ENCODE results near the gene NGDN. TPM values are rescaled to one million over a fixed set of nuclear protein-coding genes. Genes with fewer than 3 reads are reported as not detected.
A peak's percentile ranks its signal among the peaks of the same experiment; 100 is the strongest.
"Not testable (repeated sequence)": the region's sequence is repeated elsewhere in the genome, so short reads cannot be mapped to it uniquely, and the experiment has no call there.

The NGDN gene
- total RNA-seq, 2 donors from 2014 or later: 65.6 to 65.7 TPM

- no peak for DNase-seq (ENCODE audit: low spot score)
- no peaks in the 10 kb centered on the region for H3K36me3 Mint-ChIP-seq
- peaks cover 0 to 3% of the 10 kb centered on the region in 2 donors for H3K4me1 Mint-ChIP-seq (ENCODE audit: low read depth in 2 of 2)
- peaks cover 26 to 28% of the 10 kb centered on the region in 2 donors for H3K27me3 Mint-ChIP-seq
- H3K4me3 Mint-ChIP-seq: no peak overlapping the region
- no peaks in the 10 kb centered on the region for H3K9me3 Mint-ChIP-seq
- ATAC-seq: no peak
- H3K27ac Mint-ChIP-seq: no peak overlapping the region
Measured at GRCh38 chr14:23445773-23446172, 23.7 kb upstream of the NGDN start.

DNA sequence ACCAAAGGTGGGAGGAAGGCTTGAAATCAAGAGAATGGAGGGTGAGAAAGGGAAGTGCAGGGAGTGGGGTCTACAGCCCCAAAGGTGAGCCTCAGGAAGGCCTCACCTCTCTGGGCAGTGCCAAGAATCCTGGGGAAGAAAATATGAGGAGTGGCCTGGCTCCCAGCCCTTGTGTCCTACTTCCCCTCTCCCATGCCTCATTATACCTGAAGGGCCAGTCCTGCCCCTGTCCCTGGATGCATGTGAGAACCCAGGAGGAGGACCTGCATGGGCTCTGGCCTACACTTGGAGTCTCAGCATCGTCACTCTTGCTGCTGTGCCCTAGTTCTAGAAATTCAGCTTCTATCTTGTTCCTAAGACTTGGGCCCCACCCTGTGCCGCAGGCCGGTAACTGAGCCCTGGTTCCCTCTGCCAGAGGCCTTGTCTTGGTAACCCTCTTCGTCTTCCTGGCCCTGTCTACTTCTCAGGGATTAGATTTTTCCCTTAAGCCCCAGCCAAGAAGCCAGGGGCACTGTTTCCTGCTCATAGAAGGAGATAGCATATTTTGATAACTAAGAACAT, 23.1 kb upstream of the NGDN start:
- Mint-ChIP-seq H3K36me3 (no peaks in the 10 kb centered on the region), H3K9me3 (no peaks in the 10 kb centered on the region), H3K4me3 (no peak overlapping the region), H3K27me3 (peaks cover 26 to 33% of the 10 kb centered on the region in 2 donors), H3K27ac (no peak overlapping the region), H3K4me1 (ENCODE audit: low read depth in 2 of 2) (no peaks in the 10 kb centered on the region)
- no peak for DNase-seq (ENCODE audit: low spot score)
- no peak for ATAC-seq

GRCh38 chr14:23447361-23448350, 21.8 kb upstream of the NGDN start:
- Mint-ChIP-seq H3K9me3 (no peaks in the 10 kb centered on the region), H3K36me3 (no peaks in the 10 kb centered on the region), H3K4me3 (no peak overlapping the region), H3K4me1 (ENCODE audit: low read depth in 2 of 2) (no peaks in the 10 kb centered on the region), H3K27me3 (peaks cover 23 to 27% of the 10 kb centered on the region in 2 donors), H3K27ac (peak overlapping the region; percentile 23 to 54)
- DNase-seq (ENCODE audit: low spot score) (no peak), ATAC-seq (no peak)

DNA sequence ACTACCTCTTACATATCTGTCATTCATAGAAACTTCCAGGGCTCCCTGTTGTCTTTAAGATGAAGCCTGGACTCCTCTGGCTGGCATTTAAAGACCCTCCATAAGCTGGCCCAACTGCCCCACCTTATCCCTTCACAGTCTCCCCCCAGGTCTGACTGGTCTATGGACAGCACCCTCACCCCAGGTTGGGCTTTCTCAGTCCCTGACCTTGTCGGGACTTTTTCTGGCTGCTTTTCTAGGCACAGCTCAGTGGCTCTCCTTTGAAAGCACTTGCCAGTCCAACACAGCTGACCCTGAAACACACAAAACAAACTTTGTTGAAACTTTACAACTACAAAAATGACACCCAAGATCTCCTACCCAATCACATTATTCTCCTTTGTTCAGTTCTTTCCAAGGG, 20.2 kb upstream of the NGDN start:
- DNase-seq (ENCODE audit: low spot score) (no peak), ATAC-seq (no peak)
- Mint-ChIP-seq H3K4me1 (ENCODE audit: low read depth in 2 of 2) (no peaks in the 10 kb centered on the region), H3K9me3 (no peaks in the 10 kb centered on the region), H3K4me3 (no peak overlapping the region), H3K27me3 (peaks cover 23 to 27% of the 10 kb centered on the region in 2 donors), H3K27ac (no peak overlapping the region), H3K36me3 (no peaks in the 10 kb centered on the region)

GRCh38 chr14:23450379-23450778, 19.1 kb upstream of the NGDN start:
- Mint-ChIP-seq H3K4me1 (ENCODE audit: low read depth in 2 of 2) (no peaks in the 10 kb centered on the region), H3K27ac (no peak overlapping the region), H3K27me3 (peaks cover 27 to 38% of the 10 kb centered on the region in 2 donors), H3K9me3 (no peaks in the 10 kb centered on the region), H3K36me3 (no peaks in the 10 kb centered on the region), H3K4me3 (no peak overlapping the region)
- DNase-seq (ENCODE audit: low spot score) (no peak), ATAC-seq (no peak)

GRCh38 chr14:23452237-23452636, 17.3 kb upstream of the NGDN start:
- DNase-seq (ENCODE audit: low spot score) (no peak), ATAC-seq (no peak)
- Mint-ChIP-seq H3K4me3 (no peak overlapping the region), H3K27ac (no peak overlapping the region), H3K4me1 (ENCODE audit: low read depth in 2 of 2) (no peaks in the 10 kb centered on the region), H3K27me3 (peaks cover 32 to 47% of the 10 kb centered on the region in 2 donors), H3K9me3 (no peaks in the 10 kb centered on the region), H3K36me3 (no peaks in the 10 kb centered on the region)

DNA sequence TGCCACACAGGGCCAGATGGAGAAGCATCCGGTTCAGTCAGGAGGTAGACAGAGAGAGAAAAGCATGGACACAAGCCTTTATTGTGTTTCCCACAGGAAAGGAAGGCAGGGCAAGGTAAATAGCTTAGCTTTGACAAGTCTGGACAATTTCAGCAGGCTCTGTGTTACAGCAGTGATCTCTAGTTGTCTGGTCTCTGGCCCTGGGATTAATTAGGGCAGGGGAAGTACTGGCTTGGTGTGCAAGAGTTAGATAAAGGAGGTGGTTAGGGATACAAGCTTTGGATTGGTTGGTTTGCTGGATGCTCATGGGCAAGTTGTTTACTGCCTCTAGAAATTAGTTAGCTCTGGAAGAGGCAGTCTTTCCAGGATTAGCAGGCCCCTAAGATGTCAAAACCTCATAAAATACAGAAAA, 15.1 kb upstream of the NGDN start:
- Mint-ChIP-seq H3K27ac (no peak overlapping the region), H3K36me3 (no peaks in the 10 kb centered on the region), H3K4me3 (no peak overlapping the region), H3K4me1 (ENCODE audit: low read depth in 2 of 2) (no peaks in the 10 kb centered on the region), H3K27me3 (peaks cover 39 to 51% of the 10 kb centered on the region in 2 donors), H3K9me3 (no peaks in the 10 kb centered on the region)
- DNase-seq (ENCODE audit: low spot score) (no peak), ATAC-seq (no peak)

DNA sequence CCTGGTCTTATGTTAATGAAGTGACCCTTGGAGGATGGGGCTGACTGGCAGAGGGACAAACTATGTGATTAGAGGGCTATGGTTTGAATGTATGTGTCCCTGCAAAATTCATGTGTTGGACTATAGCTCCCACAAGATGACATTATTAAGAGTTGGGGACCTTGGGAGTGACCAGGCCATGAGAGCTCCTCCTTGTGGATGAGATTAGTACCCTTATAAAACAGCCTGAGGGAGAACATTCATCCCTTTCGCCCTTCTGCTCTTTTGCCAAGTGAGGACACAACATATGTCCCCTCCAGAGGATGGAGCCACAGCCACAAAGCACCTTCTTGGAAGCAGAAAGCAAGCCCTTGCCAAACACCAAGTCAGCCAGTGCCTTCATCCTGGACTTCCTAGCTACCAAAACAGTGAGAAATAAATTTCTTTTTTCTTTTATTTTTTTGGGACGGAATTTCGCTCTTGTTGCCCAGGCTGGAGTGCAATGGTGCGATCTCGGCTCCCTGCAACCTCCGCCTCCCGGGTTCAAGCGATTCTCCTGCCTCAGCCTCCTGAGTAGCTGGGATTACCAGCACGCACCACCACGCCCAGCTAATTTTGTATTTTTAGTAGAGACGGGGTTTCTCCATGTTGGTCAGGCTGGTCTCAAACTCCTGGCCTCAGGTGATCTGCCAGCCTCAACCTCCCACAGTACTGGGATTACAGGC, 12.5 kb upstream of the NGDN start:
- peaks cover 39 to 54% of the 10 kb centered on the region in 2 donors for H3K27me3 Mint-ChIP-seq
- H3K4me3 Mint-ChIP-seq; H3K9me3 Mint-ChIP-seq; DNase-seq (ENCODE audit: low spot score); H3K27ac Mint-ChIP-seq; ATAC-seq; H3K4me1 Mint-ChIP-seq (ENCODE audit: low read depth in 2 of 2); H3K36me3 Mint-ChIP-seq: not testable (repeated sequence)

GRCh38 chr14:23457587-23458445, 11.7 kb upstream of the NGDN start:
- no peak overlapping the region for H3K4me3 Mint-ChIP-seq

DNA sequence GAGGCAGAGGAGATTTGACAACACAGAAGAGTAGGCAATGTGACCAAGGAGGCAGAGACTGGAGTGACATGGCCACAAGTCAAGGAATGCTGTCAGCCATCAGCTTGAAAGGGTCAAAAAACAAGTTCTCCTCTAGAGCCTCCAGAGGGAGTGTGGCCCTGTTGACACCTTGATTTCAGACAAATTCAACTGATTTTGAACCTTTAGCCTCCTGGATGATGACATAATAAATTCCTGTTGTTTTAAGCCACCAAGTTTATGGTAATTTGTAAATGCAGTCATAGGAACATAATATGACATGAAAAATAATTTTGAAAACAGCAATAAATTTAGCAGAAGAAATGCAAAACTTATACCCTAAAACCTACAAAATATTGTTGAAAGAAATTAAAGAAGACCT, 8.5 kb upstream of the NGDN start:
- H3K27ac Mint-ChIP-seq: no peak overlapping the region
- H3K4me1 Mint-ChIP-seq (ENCODE audit: low read depth in 2 of 2): no peaks in the 10 kb centered on the region
- H3K27me3 Mint-ChIP-seq: peaks cover 19 to 27% of the 10 kb centered on the region in 2 donors
- no peak overlapping the region for H3K4me3 Mint-ChIP-seq
- no peaks in the 10 kb centered on the region for H3K9me3 Mint-ChIP-seq
- H3K36me3 Mint-ChIP-seq: no peaks in the 10 kb centered on the region
- ATAC-seq (no peak), DNase-seq (ENCODE audit: low spot score) (no peak)

More at GRCh38 chr14:23457587-23458445, 11.7 kb upstream of the NGDN start:
- ATAC-seq: no peak
- no peaks in the 10 kb centered on the region for H3K9me3 Mint-ChIP-seq
- H3K36me3 Mint-ChIP-seq: no peaks in the 10 kb centered on the region
- no peak for DNase-seq (ENCODE audit: low spot score)
- no peaks in the 10 kb centered on the region for H3K4me1 Mint-ChIP-seq (ENCODE audit: low read depth in 2 of 2)
- peaks cover 37 to 54% of the 10 kb centered on the region in 2 donors for H3K27me3 Mint-ChIP-seq
- H3K27ac Mint-ChIP-seq: no peak overlapping the region

DNA sequence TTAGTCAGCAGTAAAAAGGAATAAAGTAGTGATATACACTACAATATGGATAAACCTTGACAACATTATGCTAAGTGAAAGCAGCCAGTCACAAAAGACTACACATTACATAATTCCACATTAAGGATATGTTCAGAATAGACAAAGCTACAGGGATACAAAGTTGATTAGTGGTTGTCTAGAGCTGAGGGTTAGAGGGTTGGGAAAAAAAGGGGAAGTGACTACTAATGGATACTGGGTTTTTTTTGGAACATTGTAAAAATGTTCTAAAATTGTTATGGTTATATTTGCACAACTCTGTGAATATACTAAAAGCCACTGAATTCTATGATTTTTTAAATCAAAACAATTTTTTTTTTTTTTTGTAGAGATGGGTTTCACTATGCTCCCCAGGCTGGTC, 4.8 kb upstream of the NGDN start:
- ATAC-seq: no peak
- H3K4me1 Mint-ChIP-seq (ENCODE audit: low read depth in 2 of 2): no peaks in the 10 kb centered on the region
- H3K36me3 Mint-ChIP-seq: no peaks in the 10 kb centered on the region
- DNase-seq (ENCODE audit: low spot score): no peak
- no peaks in the 10 kb centered on the region for H3K9me3 Mint-ChIP-seq
- peaks cover 8 to 9% of the 10 kb centered on the region in 2 donors for H3K27me3 Mint-ChIP-seq
- no peak overlapping the region for H3K27ac Mint-ChIP-seq
- no peak overlapping the region for H3K4me3 Mint-ChIP-seq

DNA sequence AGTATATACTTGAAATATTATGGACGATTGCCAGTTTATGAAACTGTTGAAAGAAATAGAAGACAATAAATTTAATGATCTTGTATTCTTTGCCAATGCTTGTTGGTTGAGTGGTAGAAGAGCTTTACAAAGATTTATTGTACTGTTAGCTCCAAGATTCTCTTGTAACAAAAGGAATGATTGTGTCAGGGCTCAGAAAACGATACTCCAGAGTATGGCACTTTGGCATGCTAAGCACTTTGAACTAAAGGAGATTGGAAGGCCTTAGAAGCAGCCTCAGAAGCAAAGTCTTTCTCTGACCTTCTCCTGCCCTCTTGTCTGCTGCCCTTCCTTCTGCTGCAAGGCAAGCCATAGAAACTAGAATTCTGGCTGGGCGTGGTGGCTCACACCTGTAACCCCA, 4.2 kb upstream of the NGDN start:
- no peak overlapping the region for H3K27ac Mint-ChIP-seq
- ATAC-seq: no peak
- H3K36me3 Mint-ChIP-seq: no peaks in the 10 kb centered on the region
- no peaks in the 10 kb centered on the region for H3K9me3 Mint-ChIP-seq
- no peak overlapping the region for H3K4me3 Mint-ChIP-seq
- H3K4me1 Mint-ChIP-seq (ENCODE audit: low read depth in 2 of 2): no peaks in the 10 kb centered on the region
- no peak for DNase-seq (ENCODE audit: low spot score)
- peaks cover 3 to 4% of the 10 kb centered on the region in 2 donors for H3K27me3 Mint-ChIP-seq

- DNase-seq (ENCODE audit: low spot score): no peak
- H3K36me3 Mint-ChIP-seq: peaks cover 7% of the 10 kb centered on the region
- no peak overlapping the region for H3K27ac Mint-ChIP-seq
- peaks cover 0 to 2% of the 10 kb centered on the region in 2 donors for H3K27me3 Mint-ChIP-seq
- H3K4me3 Mint-ChIP-seq: no peak overlapping the region
- H3K4me1 Mint-ChIP-seq (ENCODE audit: low read depth in 2 of 2): peaks cover 6 to 8% of the 10 kb centered on the region in 2 donors
- ATAC-seq: no peak
- no peaks in the 10 kb centered on the region for H3K9me3 Mint-ChIP-seq
Measured at GRCh38 chr14:23468704-23469126, 788 bp upstream of the NGDN start.
